CD4-positive, alpha-beta T cell (primary cell): ENCODE data around the gene EFS. TPM values are rescaled to one million over a fixed set of nuclear protein-coding genes. Genes with fewer than 3 reads are reported as not detected.

Experiments used
- ATAC-seq: fragments of 200-7000 bp; cut with Tn5 transposase; one replicate; pipeline ENCODE4 v1.10.0; 2022; ENCODE audit warnings: mild to moderate bottlenecking; ENCODE audit not compliant: poor library complexity
- CTCF ChIA-PET: fragments of 350-600 bp; sonication (Branson Sonifier 250); formaldehyde crosslinking; loops from one replicate; lab custom pipeline; 2021; ENCODE audit warnings: antibody characterized with exemption, inconsistent platforms; lab: Charles Lee
- POLR2A ChIA-PET: fragments of 350-600 bp; sonication (Branson Sonifier 250); formaldehyde crosslinking; loops from one replicate; lab custom pipeline; 2021; ENCODE audit warnings: antibody characterized with exemption, inconsistent platforms; lab: Charles Lee
- DNase-seq, 14 experiments: peaks; one replicate each; pipeline ENCODE4 v3.0.0-alpha.2; 2013 to 2020; ENCODE audit warnings: mixed read lengths in 2 of 14
- H3K27ac ChIP-seq, 2 donors: one replicate each; pipeline versions ENCODE4 v1.5.1 to v1.7.0; 2013; ENCODE audit warnings: low read length in 2 of 2, low read depth in 1 of 2, mild to moderate bottlenecking in 1 of 2
- H3K27me3 ChIP-seq, 2 experiments: 1 replicate in 1 of 2; 2 replicates in 1 of 2; pipeline versions ENCODE4 v1.6.1 to v1.7.0; 2013; ENCODE audit warnings: low read length in 2 of 2, control low read depth in 1 of 2, mild to moderate bottlenecking in 1 of 2, moderate library complexity in 1 of 2; ENCODE audit not compliant: insufficient read depth in 2 of 2, control insufficient read depth in 1 of 2
- H3K36me3 ChIP-seq: one replicate; pipeline ENCODE4 v1.6.1; 2013; ENCODE audit warnings: low read length, control low read depth; ENCODE audit not compliant: insufficient read depth
- H3K4me1 ChIP-seq: one replicate; pipeline ENCODE4 v1.6.1; 2013; ENCODE audit warnings: low read length, control low read depth; ENCODE audit not compliant: insufficient read depth
- H3K4me3 ChIP-seq: one replicate; pipeline ENCODE4 v1.5.1; 2013; ENCODE audit warnings: mild to moderate bottlenecking, low read length, moderate library complexity
- H3K9me3 ChIP-seq, 2 experiments: 1 replicate in 1 of 2; 2 replicates in 1 of 2; pipeline versions ENCODE4 v1.6.1 to v1.7.0; 2013; ENCODE audit warnings: low read length in 2 of 2, mild to moderate bottlenecking in 2 of 2, control low read depth in 1 of 2, moderate library complexity in 1 of 2; ENCODE audit not compliant: control insufficient read depth in 1 of 2, insufficient read depth in 1 of 2
- H3K27ac Mint-ChIP-seq: one replicate; pipeline ENCODE4 v1.8.0; 2020; ENCODE audit warnings: mixed read lengths
- H3K27me3 Mint-ChIP-seq: one replicate; pipeline ENCODE4 v1.8.0; 2021; ENCODE audit warnings: mixed read lengths
- H3K36me3 Mint-ChIP-seq: one replicate; pipeline ENCODE4 v1.8.0; 2021; ENCODE audit warnings: low read depth, mixed read lengths
- H3K4me1 Mint-ChIP-seq: one replicate; pipeline ENCODE4 v1.8.0; 2021; ENCODE audit warnings: low read depth, mixed read lengths
- H3K4me3 Mint-ChIP-seq: one replicate; pipeline ENCODE4 v1.8.0; 2020; ENCODE audit warnings: mild to moderate bottlenecking, mixed read lengths
- H3K9me3 Mint-ChIP-seq: one replicate; pipeline ENCODE4 v1.8.0; 2020; ENCODE audit warnings: mixed read lengths
- intact Hi-C, 2 experiments: fragments of 100-400 bp; cut with DNase I in 1 of 2; cut with micrococcal nuclease in 1 of 2; formaldehyde crosslinking; loops; one replicate each; pipeline versions ENCODE4 v1.15.1 to v1.9.0; 2023 to 2025; cut with DNase I, micrococcal nuclease
- total RNA-seq, 174 experiments: library from RNA in 2 of 174; stranded (reverse) in 2 of 174; gene quantifications; one replicate each; pipeline ENCODE4 v1.2.3 and lab custom pipeline; 2021 to 2026
- TF ChIP-seq, protein P1 (sequence below): fragments of 200-600 bp; IDR thresholded peaks from one replicate; pipeline ENCODE4 v1.8.0; 2022; ENCODE audit warnings: antibody characterized with exemption, mild to moderate bottlenecking

The EFS gene
- total RNA-seq, 2 experiments from 2014 or later = not detected

GRCh38 chr14:23379366-23380196, 14.6 kb upstream of the EFS start:
- DNase-seq (peak; percentile 53 to 84 (median 67)), ATAC-seq (peak; percentile 96)
- Histone ChIP-seq H3K4me3 (no peak overlapping the region), H3K4me1 (no peaks in the 10 kb centered on the region), H3K9me3 (no peaks in the 10 kb centered on the region), H3K27me3 (no peaks in the 10 kb centered on the region), H3K27ac (no peak overlapping the region), H3K36me3 (no peaks in the 10 kb centered on the region)
- H3K9me3 Mint-ChIP-seq = no peaks in the 10 kb centered on the region
- TF ChIP-seq, protein P1, sequence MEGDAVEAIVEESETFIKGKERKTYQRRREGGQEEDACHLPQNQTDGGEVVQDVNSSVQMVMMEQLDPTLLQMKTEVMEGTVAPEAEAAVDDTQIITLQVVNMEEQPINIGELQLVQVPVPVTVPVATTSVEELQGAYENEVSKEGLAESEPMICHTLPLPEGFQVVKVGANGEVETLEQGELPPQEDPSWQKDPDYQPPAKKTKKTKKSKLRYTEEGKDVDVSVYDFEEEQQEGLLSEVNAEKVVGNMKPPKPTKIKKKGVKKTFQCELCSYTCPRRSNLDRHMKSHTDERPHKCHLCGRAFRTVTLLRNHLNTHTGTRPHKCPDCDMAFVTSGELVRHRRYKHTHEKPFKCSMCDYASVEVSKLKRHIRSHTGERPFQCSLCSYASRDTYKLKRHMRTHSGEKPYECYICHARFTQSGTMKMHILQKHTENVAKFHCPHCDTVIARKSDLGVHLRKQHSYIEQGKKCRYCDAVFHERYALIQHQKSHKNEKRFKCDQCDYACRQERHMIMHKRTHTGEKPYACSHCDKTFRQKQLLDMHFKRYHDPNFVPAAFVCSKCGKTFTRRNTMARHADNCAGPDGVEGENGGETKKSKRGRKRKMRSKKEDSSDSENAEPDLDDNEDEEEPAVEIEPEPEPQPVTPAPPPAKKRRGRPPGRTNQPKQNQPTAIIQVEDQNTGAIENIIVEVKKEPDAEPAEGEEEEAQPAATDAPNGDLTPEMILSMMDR = peak; percentile 89
- ChIA-PET CTCF (interaction anchor here (0.8 to 1.6 kb wide), 11 partner anchors 12 to 259 kb away, joined by 3 to 9 read pairs (median 4); partner anchors contain the start of gene PABPN1), POLR2A (interaction anchor here (0.7 to 1.3 kb wide), 4 partner anchors 77 to 311 kb away, joined by 3 to 5 read pairs (median 4); partner anchors contain the start of gene PPP1R3E)
- no peaks in the 10 kb centered on the region for H3K4me1 Mint-ChIP-seq
- no peaks in the 10 kb centered on the region for H3K36me3 Mint-ChIP-seq
- H3K27me3 Mint-ChIP-seq = peaks cover 24% of the 10 kb centered on the region
- intact Hi-C loops = loop anchor here (1.0 to 2.0 kb wide), 3 partner anchors 51 to 259 kb away; no protein-coding TSS in a partner anchor
- no peak overlapping the region for H3K27ac Mint-ChIP-seq
- no peak overlapping the region for H3K4me3 Mint-ChIP-seq

DNA sequence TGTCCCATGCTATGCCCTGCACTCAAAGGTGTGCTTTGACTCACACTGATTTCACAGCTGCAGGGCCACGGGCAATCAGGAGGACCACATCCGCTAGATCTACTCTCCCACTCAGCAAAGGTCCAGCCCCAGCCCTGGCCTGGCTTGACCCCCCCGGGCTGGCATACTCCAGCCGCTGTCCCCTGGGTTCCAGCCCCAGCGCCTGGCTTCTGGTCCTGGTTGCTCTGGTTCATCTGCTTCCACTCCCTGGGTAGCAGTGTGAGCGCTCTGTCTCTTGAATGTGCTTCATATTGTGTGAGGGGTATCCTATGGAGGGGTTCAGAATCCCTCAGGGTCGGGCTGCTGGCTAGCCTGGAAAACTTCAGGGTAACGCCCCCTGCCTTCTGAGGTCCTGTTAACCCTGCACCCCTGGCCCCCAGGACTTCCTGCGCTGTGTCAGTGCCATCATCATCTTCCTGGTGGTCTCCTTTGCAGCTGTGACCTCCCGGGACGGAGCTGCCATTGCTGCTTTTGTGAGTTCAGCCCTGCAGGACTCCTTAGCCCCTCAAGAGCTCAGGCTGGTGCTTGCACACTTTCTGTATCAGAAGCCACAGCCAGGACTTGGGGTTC, 13.7 kb upstream of the EFS start:
- no peaks in the 10 kb centered on the region for H3K36me3 Mint-ChIP-seq
- CTCF ChIA-PET = no interaction called here
- Histone ChIP-seq H3K36me3 (no peaks in the 10 kb centered on the region), H3K4me1 (no peaks in the 10 kb centered on the region), H3K4me3 (no peak overlapping the region), H3K27ac (no peak overlapping the region), H3K27me3 (no peaks in the 10 kb centered on the region), H3K9me3 (no peaks in the 10 kb centered on the region)
- H3K4me1 Mint-ChIP-seq = no peaks in the 10 kb centered on the region
- ATAC-seq = no peak
- DNase-seq = no peak
- no peak overlapping the region for H3K27ac Mint-ChIP-seq
- TF ChIP-seq, protein P1 = no peak
- POLR2A ChIA-PET = interaction anchor here (0.8 kb wide), 1 partner anchor 483 kb away, joined by 3 read pairs; no protein-coding TSS in a partner anchor
- no peak overlapping the region for H3K4me3 Mint-ChIP-seq
- H3K27me3 Mint-ChIP-seq = peaks cover 22% of the 10 kb centered on the region
- intact Hi-C loops = no loop called here
- no peaks in the 10 kb centered on the region for H3K9me3 Mint-ChIP-seq

- POLR2A ChIA-PET = interaction anchor here (0.8 kb wide), 1 partner anchor 482 kb away, joined by 3 read pairs; no protein-coding TSS in a partner anchor
- DNase-seq (no peak), ATAC-seq (no peak)
- no peaks in the 10 kb centered on the region for H3K4me1 Mint-ChIP-seq
- peaks cover 18% of the 10 kb centered on the region for H3K27me3 Mint-ChIP-seq
- no peak overlapping the region for H3K27ac Mint-ChIP-seq
- intact Hi-C loops = no loop called here
- CTCF ChIA-PET = no interaction called here
- no peaks in the 10 kb centered on the region for H3K9me3 ChIP-seq
- no peaks in the 10 kb centered on the region for H3K36me3 Mint-ChIP-seq
- no peaks in the 10 kb centered on the region for H3K4me1 ChIP-seq
- TF ChIP-seq, protein P1 = no peak
- no peaks in the 10 kb centered on the region for H3K36me3 ChIP-seq
- no peak overlapping the region for H3K4me3 Mint-ChIP-seq
- no peak overlapping the region for H3K27ac ChIP-seq
- H3K27me3 ChIP-seq = no peaks in the 10 kb centered on the region
- no peak overlapping the region for H3K4me3 ChIP-seq
- H3K9me3 Mint-ChIP-seq = no peaks in the 10 kb centered on the region
These were observed 12.9 kb upstream of the EFS start for GRCh38 chr14:23377573-23378563.
